ENCODE measurements around the gene EPB41L4B.
"Not testable (repeated sequence)": the region's sequence is repeated elsewhere in the genome, so short reads cannot be mapped to it uniquely, and the experiment has no call there.

DNA sequence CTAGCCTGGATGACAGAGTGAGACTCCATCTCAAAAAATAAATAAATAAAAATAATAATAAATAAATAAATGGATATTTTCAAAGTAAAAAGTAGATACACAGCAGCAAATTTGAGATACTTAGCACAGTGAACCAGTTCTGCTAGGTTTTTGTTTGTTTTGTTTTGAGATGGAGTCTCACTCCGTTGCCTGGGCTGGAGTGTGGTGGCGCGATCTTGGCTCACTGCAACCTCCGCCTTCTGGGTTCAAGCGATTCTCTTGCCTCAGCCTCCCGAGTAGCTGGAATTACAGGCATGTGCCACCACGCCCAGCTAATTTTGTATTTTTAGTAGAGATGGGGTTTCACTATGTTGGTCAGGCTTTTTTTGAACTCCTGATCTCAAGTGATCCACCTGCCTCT lies 20.1 kb upstream of the EPB41L4B start:
- TF ChIP-seq, protein P1, sequence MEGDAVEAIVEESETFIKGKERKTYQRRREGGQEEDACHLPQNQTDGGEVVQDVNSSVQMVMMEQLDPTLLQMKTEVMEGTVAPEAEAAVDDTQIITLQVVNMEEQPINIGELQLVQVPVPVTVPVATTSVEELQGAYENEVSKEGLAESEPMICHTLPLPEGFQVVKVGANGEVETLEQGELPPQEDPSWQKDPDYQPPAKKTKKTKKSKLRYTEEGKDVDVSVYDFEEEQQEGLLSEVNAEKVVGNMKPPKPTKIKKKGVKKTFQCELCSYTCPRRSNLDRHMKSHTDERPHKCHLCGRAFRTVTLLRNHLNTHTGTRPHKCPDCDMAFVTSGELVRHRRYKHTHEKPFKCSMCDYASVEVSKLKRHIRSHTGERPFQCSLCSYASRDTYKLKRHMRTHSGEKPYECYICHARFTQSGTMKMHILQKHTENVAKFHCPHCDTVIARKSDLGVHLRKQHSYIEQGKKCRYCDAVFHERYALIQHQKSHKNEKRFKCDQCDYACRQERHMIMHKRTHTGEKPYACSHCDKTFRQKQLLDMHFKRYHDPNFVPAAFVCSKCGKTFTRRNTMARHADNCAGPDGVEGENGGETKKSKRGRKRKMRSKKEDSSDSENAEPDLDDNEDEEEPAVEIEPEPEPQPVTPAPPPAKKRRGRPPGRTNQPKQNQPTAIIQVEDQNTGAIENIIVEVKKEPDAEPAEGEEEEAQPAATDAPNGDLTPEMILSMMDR (conservative IDR thresholded peaks at IDR 0.05 in 1 of 2, IDR thresholded peaks at IDR 0.05 in 1 of 2; ENCODE audit: extremely low read depth in 1 of 2, insufficient read depth in 1 of 2, low read depth in 1 of 2, low read length in 2 of 2), result not testable (repeated sequence)
- TF ChIP-seq EZH2 (IDR thresholded peaks at IDR 0.05; ENCODE audit: borderline replicate concordance, low read length), result not testable (repeated sequence)
